ENCODE data around the gene PHOSPHO1. TPM values are rescaled to one million over a fixed set of nuclear protein-coding genes. Genes with fewer than 3 reads are reported as not detected.

Gene PHOSPHO1
- total RNA-seq, 4 donors from 2014 or later: 1.7 TPM; not detected in 3

GRCh38 chr17:49260011-49260816, 29.6 kb upstream of the PHOSPHO1 start:
- H3K36me3 ChIP-seq: no peaks in the 10 kb centered on the region

GRCh38 chr17:49259663-49260010, 29.1 kb upstream of the PHOSPHO1 start:
- H3K27ac ChIP-seq: peak overlapping the region; percentile 79 to 86 (median 86)
- no peak for TF ChIP-seq POLR2A (IDR thresholded peaks at IDR 0.05)
- no peak for TF ChIP-seq CTCF (IDR thresholded peaks at IDR 0.05)
- no peak for DNase-seq
- H3K27me3 ChIP-seq: no peaks in the 10 kb centered on the region
- WGBS, 2 donors: 25 to 37% methylated on average over 10 of the region's 10 CpGs
- H3K36me3 ChIP-seq: no peaks in the 10 kb centered on the region
- intact Hi-C loops (cut with DNase I): no loop called here
- peak overlapping the region; percentile 2 to 59 (median 50) for H3K4me3 ChIP-seq (replicated peaks in 1 of 3)
- no peaks in the 10 kb centered on the region for H3K9me3 ChIP-seq
- peaks cover 4 to 13% of the 10 kb centered on the region in 2 donors for H3K4me1 ChIP-seq

More at GRCh38 chr17:49260011-49260816, 29.6 kb upstream of the PHOSPHO1 start:
- TF ChIP-seq POLR2A (IDR thresholded peaks at IDR 0.05): peak in 1 of 2 donors; percentile 30
- no peak for TF ChIP-seq CTCF (IDR thresholded peaks at IDR 0.05)
- intact Hi-C loops (cut with DNase I): no loop called here
- peak overlapping the region; percentile 2 to 59 (median 50) for H3K4me3 ChIP-seq (replicated peaks in 1 of 3)
- H3K27ac ChIP-seq: peak overlapping the region; percentile 79 to 86 (median 86)
- peak; percentile 65 to 66 for DNase-seq
- no peaks in the 10 kb centered on the region for H3K27me3 ChIP-seq
- peaks cover 4 to 13% of the 10 kb centered on the region in 2 donors for H3K4me1 ChIP-seq
- H3K9me3 ChIP-seq: no peaks in the 10 kb centered on the region
- WGBS, 2 donors: 5% methylated on average over 7 to 13 of the region's 77 CpGs

- H3K27me3 ChIP-seq: no peaks in the 10 kb centered on the region
- TF ChIP-seq CTCF (IDR thresholded peaks at IDR 0.05): no peak
- no peak for TF ChIP-seq POLR2A (IDR thresholded peaks at IDR 0.05)
- no peak overlapping the region for H3K27ac ChIP-seq
- no peaks in the 10 kb centered on the region for H3K36me3 ChIP-seq
- H3K9me3 ChIP-seq: no peaks in the 10 kb centered on the region
- intact Hi-C loops (cut with DNase I): no loop called here
- no peak overlapping the region for H3K4me3 ChIP-seq (replicated peaks in 1 of 3)
- WGBS, 2 donors: 90% methylated on average over 3 of the region's 3 CpGs
- peaks cover 4 to 13% of the 10 kb centered on the region in 2 donors for H3K4me1 ChIP-seq
- DNase-seq: no peak
Measured at GRCh38 chr17:49258394-49258793, 27.8 kb upstream of the PHOSPHO1 start.

GRCh38 chr17:49255125-49255524, 24.5 kb upstream of the PHOSPHO1 start:
- TF ChIP-seq POLR2A (IDR thresholded peaks at IDR 0.05): no peak
- no peak for TF ChIP-seq CTCF (IDR thresholded peaks at IDR 0.05)
- Histone ChIP-seq H3K9me3 (no peaks in the 10 kb centered on the region), H3K27me3 (no peaks in the 10 kb centered on the region), H3K36me3 (no peaks in the 10 kb centered on the region), H3K27ac (no peak overlapping the region), H3K4me3 (replicated peaks in 1 of 3) (no peak overlapping the region), H3K4me1 (peaks cover 0 to 7% of the 10 kb centered on the region in 2 donors)
- 77 to 88% methylated on average over 5 of the region's 5 CpGs for WGBS, 2 donors
- intact Hi-C loops (cut with DNase I): no loop called here
- DNase-seq: no peak

- Histone ChIP-seq H3K27me3 (no peaks in the 10 kb centered on the region), H3K9me3 (no peaks in the 10 kb centered on the region), H3K36me3 (no peaks in the 10 kb centered on the region), H3K4me3 (replicated peaks in 1 of 3) (no peak overlapping the region), H3K4me1 (peaks cover 4 to 15% of the 10 kb centered on the region in 2 donors), H3K27ac (no peak overlapping the region)
- intact Hi-C loops (cut with DNase I): no loop called here
- 70 to 83% methylated on average over 4 of the region's 4 CpGs for WGBS, 2 donors
- DNase-seq: no peak
- no peak for TF ChIP-seq POLR2A (IDR thresholded peaks at IDR 0.05)
Measured at GRCh38 chr17:49254066-49254465, 23.5 kb upstream of the PHOSPHO1 start.

Data from thyroid gland (tissue), 4 donors.